NCI-H2196 treated with DMSO at 0.1 percent for 48 hours (cell line): Measurements from ENCODE around the gene SPARCL1.
"Not testable (repeated sequence)": the region's sequence is repeated elsewhere in the genome, so short reads cannot be mapped to it uniquely, and the experiment has no call there.

Source experiments
- DNase-seq: peaks from one replicate; lab custom pipeline; 2025; ENCODE audit not compliant: unreplicated experiment; lab: John Stamatoyannopoulos, UW

Gene SPARCL1

GRCh38 chr4:87458913-87459312 lies 70.3 kb downstream of the SPARCL1 start:
- DNase-seq: no peak

DNA sequence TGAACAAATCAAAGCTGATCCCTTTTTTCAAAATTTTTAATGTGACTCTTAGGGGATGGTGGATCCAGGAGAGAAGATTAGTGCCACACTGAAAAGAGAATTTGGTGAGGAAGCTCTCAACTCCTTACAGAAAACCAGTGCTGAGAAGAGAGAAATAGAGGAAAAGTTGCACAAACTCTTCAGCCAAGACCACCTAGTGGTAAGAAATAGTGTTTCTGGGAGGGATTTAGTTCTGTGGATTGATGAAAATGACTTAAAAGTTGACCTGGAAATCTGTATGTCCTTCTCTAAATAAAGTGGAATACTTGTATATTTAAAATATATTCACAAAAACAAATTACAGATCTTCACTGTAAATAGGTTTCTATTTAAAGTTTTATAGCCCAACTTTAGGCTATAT lies 77.6 kb downstream of the SPARCL1 start:
- DNase-seq: no peak

DNA sequence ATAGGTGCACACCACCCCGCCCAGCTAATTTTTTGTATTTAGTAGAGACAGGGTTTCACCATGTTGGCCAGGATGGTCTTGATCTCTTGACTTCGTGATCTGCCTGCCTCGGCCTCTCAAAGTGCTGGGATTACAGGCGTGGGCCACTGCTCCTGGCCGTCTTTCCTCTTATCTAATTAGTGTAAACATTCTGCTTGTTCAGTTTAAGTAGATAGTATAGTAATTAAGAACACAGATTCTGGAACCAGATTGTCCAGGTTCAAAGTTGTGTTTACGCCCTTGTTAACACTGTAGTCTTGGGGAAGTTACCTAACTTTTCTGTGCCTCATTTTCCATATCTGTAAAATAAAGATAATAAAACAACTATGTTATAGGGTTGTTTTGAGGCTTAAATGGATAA lies 82.8 kb downstream of the SPARCL1 start:
- DNase-seq: not testable (repeated sequence)

GRCh38 chr4:87445964-87446363 lies 83.2 kb downstream of the SPARCL1 start:
- no peak for DNase-seq

GRCh38 chr4:87444741-87445140 lies 84.4 kb downstream of the SPARCL1 start:
- no peak for DNase-seq

DNA sequence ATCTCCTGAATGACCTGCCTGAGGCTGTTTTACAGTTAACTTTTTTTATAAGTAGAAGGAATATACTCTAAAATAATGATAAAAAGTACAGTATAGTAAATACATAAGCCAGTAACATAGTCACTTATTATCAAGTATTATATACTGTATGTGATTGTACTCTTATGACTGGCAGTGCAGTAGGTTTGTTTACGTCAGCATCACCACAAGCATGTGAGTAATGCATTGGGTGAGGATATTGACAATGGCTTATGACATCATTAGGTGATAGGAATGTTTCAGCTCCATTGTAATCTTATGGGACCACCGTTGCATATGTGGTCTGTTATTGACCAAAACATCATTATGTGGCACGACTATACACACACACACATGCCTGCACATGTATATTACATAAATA lies 86.3 kb downstream of the SPARCL1 start:
- no peak for DNase-seq

DNA sequence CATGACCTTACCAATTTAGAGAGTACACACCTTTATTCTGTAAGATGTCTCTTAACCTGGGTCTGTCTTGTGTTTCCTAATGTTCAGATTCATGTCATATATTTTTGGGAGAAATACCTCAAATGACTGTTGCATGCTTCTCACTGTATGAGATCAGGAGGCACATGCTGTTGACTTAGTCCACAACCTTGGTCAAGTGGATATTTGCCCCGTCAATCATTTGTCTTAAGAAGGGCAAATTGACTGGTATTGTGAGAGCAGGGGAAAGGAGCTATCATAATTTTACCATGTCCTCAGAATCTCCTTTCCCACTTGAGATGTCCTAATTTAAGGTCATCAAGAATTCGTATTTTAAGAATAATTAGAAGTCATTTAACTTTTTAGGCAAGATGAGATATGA lies 95.8 kb downstream of the SPARCL1 start:
- no peak for DNase-seq

DNA sequence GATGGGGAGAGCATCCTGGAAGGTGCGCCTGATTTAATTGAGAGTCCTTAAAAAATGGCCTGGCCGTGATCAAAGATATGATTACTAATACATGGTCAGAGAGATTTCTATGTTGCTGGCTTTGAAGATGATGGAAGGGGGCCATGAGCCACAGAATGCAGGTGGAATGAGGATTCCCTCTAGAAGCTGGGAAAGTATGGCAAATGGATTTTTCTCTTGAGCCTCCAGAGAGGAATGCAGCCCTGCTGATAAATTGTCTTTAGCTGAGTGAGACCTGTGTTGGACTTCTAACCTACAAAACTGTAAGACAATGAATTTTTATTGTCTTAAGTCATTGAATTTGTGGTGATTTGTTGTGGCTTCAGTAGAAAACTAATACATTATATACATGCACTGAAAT lies 99.1 kb downstream of the SPARCL1 start:
- DNase-seq: no peak

GRCh38 chr4:87428979-87429378 lies 100.2 kb downstream of the SPARCL1 start:
- DNase-seq: no peak

- no peak for DNase-seq
Observed at GRCh38 chr4:87427518-87427868, 101.7 kb downstream of the SPARCL1 start.

- DNase-seq: no peak
Observed at GRCh38 chr4:87426865-87427517, 102.2 kb downstream of the SPARCL1 start.

- no peak for DNase-seq
Observed at GRCh38 chr4:87425711-87426110, 103.5 kb downstream of the SPARCL1 start.

DNA sequence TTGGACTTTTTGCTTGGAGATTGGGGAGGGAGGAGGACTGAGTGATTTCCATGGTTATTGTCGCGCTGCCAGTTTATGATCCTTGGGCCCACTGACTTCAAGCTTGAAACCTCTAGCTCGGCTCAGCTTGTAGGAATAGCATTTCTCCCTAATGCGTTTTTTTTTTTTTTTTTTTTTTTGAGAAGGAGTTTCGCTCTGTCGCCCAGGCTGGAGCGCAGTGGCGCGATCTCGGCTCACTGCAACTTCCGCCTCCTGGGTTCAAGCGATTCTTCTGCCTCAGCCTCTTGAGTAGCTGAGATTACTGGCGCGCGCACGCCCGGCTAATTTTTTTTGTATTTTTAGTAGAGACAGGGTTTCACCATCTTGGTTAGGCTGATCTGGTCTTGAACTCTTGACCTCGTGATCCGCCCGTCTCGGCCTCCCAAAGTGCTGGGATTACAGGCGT lies 105.1 kb downstream of the SPARCL1 start:
- DNase-seq: not testable (repeated sequence)
